HG03520 (cell line): Measurements from ENCODE around the gene CNTN2.

Source experiments
- ATAC-seq: cut with Tn5 transposase; IDR thresholded peaks from one replicate; pipeline ENCODE4 v1.9.1; 2021; ENCODE audit warnings: mild to moderate bottlenecking, moderate library complexity; ENCODE audit not compliant: unreplicated experiment

Gene CNTN2

GRCh38 chr1:205042911-205043806 lies at the start of gene CNTN2:
CNTN2 (plus strand) TSS chr1:205043212; CDS start chr1:205053186, 9,974 bp downstream.
- ATAC-seq = no peak

GRCh38 chr1:204994086-204994862 lies 48.7 kb upstream of the CNTN2 start:
- ATAC-seq = no peak

- no peak for ATAC-seq
These were observed 46.0 kb upstream of the CNTN2 start for GRCh38 chr1:204996981-204997380.

GRCh38 chr1:204997591-204998355 lies 45.2 kb upstream of the CNTN2 start:
- ATAC-seq = no peak

GRCh38 chr1:205001162-205001561 lies 41.9 kb upstream of the CNTN2 start:
- no peak for ATAC-seq

- ATAC-seq = no peak
These were observed 40.3 kb upstream of the CNTN2 start for GRCh38 chr1:205002705-205003104.

GRCh38 chr1:205003358-205004131 lies 39.5 kb upstream of the CNTN2 start:
- ATAC-seq = no peak

- ATAC-seq = no peak
These were observed 38.7 kb upstream of the CNTN2 start for GRCh38 chr1:205004351-205004750.

- ATAC-seq = no peak
These were observed 34.1 kb upstream of the CNTN2 start for GRCh38 chr1:205008896-205009295.

GRCh38 chr1:205009670-205010069 lies 33.3 kb upstream of the CNTN2 start:
- no peak for ATAC-seq

- no peak for ATAC-seq
These were observed 30.4 kb upstream of the CNTN2 start for GRCh38 chr1:205012391-205013140.

GRCh38 chr1:205013683-205014367 lies 29.2 kb upstream of the CNTN2 start:
- no peak for ATAC-seq

- ATAC-seq = no peak
These were observed 28.2 kb upstream of the CNTN2 start for GRCh38 chr1:205014783-205015182.

- ATAC-seq = no peak
These were observed 27.8 kb upstream of the CNTN2 start for GRCh38 chr1:205015241-205015640.

GRCh38 chr1:205016075-205016474 lies 26.9 kb upstream of the CNTN2 start:
- no peak for ATAC-seq

GRCh38 chr1:205016584-205016983 lies 26.4 kb upstream of the CNTN2 start:
- ATAC-seq = no peak

GRCh38 chr1:205017001-205017400 lies 26.0 kb upstream of the CNTN2 start:
- no peak for ATAC-seq

- no peak for ATAC-seq
These were observed 25.2 kb upstream of the CNTN2 start for GRCh38 chr1:205017766-205018165.

GRCh38 chr1:205018381-205018780 lies 24.6 kb upstream of the CNTN2 start:
- ATAC-seq = no peak
